Neural crest cell (in vitro differentiated cells): ENCODE measurements around the gene RAP1A. TPM values are rescaled to one million over a fixed set of nuclear protein-coding genes. Genes with fewer than 3 reads are reported as not detected.

ENCODE experiments used
- DNase-seq: peaks from one replicate; pipeline ENCODE4 v3.0.0; 2021; ENCODE audit warnings: low read depth, mixed read lengths, low spot score
- H3K27ac Mint-ChIP-seq: one replicate; pipeline ENCODE4 v1.8.0; 2021; ENCODE audit warnings: mild to moderate bottlenecking, mixed read lengths; ENCODE audit not compliant: unreplicated experiment
- H3K27me3 Mint-ChIP-seq: 2 replicates; pipeline ENCODE4 v1.8.0; 2021; ENCODE audit warnings: low read depth, mild to moderate bottlenecking, mixed read lengths
- H3K36me3 Mint-ChIP-seq: 2 replicates; pipeline ENCODE4 v1.8.0; 2021; ENCODE audit warnings: low read depth, mild to moderate bottlenecking, mixed read lengths
- H3K4me1 Mint-ChIP-seq: 2 replicates; pipeline ENCODE4 v1.8.0; 2021; ENCODE audit warnings: mixed read lengths
- H3K4me3 Mint-ChIP-seq: one replicate; pipeline ENCODE4 v1.8.0; 2021; ENCODE audit warnings: mild to moderate bottlenecking, mixed read lengths
- H3K9me3 Mint-ChIP-seq: 2 replicates; pipeline ENCODE4 v1.8.0; 2021; ENCODE audit warnings: mixed read lengths
- total RNA-seq: library from RNA; stranded (reverse); gene quantifications from 2 replicates; pipeline ENCODE4 v1.2.1, GENCODE V29; 2021
- TF ChIP-seq, protein P1 (sequence below): fragments of 200-600 bp; sonication (generic); conservative IDR thresholded peaks from 2 replicates; pipeline ENCODE4 v1.5.0; 2021; ENCODE audit warnings: antibody characterized with exemption, mild to moderate bottlenecking

RAP1A gene
- total RNA-seq, 1 donor from 2014 or later: 32.5 TPM

DNA sequence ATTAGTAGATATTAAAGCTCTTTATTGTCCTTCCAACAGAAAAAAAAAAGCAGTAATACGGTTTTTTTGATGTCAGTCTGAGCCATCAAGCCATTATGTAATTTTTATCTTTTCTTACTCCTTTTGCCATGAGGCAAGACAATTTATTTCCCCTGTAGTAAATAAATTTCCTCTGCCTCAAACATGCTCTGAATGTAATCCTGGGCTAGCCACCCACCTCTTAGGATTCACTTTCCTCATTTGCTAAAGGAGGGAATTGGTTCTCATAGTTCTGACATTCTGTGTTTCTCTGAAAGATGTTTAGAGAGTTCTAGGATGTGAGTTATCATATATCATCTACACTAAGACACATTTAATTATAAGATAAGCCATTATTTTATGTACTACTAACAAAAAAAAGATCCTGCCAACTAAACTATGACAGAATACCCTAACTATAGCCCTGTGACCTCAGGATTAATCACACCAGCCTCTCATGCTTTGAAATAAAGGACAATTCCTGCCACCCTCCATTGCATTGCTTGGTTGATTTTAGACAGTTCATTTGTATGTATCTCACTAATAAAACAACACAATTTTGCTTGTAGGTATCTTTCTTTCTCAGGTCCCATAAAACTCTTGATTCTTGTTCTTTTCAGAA is 34.0 kb upstream of the RAP1A start:
- Mint-ChIP-seq H3K9me3 (no peaks in the 10 kb centered on the region), H3K36me3 (no peaks in the 10 kb centered on the region), H3K4me3 (no peak overlapping the region), H3K27me3 (peaks cover 13% of the 10 kb centered on the region), H3K4me1 (no peaks in the 10 kb centered on the region), H3K27ac (no peak overlapping the region)
- DNase-seq: no peak
- TF ChIP-seq, protein P1, sequence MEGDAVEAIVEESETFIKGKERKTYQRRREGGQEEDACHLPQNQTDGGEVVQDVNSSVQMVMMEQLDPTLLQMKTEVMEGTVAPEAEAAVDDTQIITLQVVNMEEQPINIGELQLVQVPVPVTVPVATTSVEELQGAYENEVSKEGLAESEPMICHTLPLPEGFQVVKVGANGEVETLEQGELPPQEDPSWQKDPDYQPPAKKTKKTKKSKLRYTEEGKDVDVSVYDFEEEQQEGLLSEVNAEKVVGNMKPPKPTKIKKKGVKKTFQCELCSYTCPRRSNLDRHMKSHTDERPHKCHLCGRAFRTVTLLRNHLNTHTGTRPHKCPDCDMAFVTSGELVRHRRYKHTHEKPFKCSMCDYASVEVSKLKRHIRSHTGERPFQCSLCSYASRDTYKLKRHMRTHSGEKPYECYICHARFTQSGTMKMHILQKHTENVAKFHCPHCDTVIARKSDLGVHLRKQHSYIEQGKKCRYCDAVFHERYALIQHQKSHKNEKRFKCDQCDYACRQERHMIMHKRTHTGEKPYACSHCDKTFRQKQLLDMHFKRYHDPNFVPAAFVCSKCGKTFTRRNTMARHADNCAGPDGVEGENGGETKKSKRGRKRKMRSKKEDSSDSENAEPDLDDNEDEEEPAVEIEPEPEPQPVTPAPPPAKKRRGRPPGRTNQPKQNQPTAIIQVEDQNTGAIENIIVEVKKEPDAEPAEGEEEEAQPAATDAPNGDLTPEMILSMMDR: no peak

DNA sequence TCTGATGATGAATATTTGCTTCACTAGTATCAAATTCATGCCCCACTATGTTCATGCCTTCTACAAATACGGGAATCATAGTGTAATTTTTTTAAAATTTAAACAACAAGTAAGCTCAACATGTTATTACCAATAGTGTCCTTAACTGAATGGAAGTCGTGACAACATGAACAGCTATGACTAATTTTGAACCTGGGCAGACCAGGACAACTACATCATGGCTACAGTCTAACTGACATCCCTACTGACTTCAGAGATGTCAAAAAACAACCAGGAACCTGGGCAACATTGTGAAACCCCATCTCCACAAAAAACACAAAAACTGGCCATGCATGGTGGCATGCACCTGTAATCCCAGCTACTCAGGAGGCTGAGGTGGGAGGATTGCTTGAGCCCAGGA is 33.5 kb upstream of the RAP1A start:
- H3K27me3 Mint-ChIP-seq: peaks cover 11% of the 10 kb centered on the region
- H3K4me3 Mint-ChIP-seq: no peak overlapping the region
- no peaks in the 10 kb centered on the region for H3K9me3 Mint-ChIP-seq
- DNase-seq: no peak
- H3K27ac Mint-ChIP-seq: no peak overlapping the region
- H3K36me3 Mint-ChIP-seq: no peaks in the 10 kb centered on the region
- H3K4me1 Mint-ChIP-seq: no peaks in the 10 kb centered on the region
- TF ChIP-seq, protein P1: no peak

DNA sequence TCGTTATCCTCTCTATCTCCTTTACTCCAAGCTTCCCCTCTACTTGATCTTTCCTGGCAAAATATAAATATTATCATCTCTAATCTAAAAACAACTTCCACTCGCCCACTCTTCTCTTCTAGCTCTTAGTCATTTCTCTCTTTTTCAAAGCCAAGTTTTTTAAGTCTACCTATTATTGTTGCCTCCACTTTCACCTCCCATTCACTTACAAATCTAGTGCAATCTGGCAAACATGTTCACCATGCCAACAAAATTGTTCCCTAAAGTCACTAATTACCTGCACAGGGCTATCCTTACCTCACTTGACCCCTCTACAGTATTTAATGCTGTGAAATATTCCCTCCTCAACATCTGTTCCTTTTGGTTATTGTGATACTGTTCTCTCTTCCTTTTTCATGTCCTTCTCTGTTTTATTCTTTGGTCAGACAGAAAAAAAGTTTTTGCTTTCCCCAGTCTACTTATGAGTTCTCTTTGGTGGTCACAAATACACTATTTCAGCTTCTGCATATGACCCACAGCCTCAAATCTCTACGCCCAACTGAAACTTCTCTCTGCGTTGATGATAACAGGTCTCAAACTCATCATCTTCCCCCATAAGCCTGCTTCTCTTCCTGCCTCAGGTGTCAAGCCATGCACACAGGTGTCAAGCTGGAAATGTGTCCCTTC is 31.9 kb upstream of the RAP1A start:
- Mint-ChIP-seq H3K4me3 (no peak overlapping the region), H3K36me3 (no peaks in the 10 kb centered on the region), H3K27me3 (peaks cover 11% of the 10 kb centered on the region), H3K27ac (no peak overlapping the region), H3K4me1 (peaks cover 7% of the 10 kb centered on the region), H3K9me3 (no peaks in the 10 kb centered on the region)
- DNase-seq: no peak
- TF ChIP-seq, protein P1: no peak

DNA sequence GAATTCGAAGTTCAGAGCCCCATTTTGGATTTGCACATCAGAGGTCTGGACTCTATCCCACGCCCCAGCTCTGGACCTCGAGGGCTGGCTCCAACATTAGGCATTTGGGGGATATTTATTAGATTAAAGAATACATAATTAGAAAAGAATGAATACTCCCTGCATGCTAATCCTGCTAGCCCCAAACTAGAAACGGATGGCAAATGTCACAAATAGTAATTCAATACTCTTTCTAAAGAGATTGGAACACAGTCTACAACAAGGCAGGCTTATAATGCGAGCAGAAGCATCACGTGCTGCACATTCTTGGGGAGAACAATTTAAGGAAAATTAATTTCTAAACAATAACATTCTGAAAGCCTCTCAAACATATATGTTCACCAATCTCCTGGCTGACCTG is 27.7 kb upstream of the RAP1A start:
- Mint-ChIP-seq H3K36me3 (no peaks in the 10 kb centered on the region), H3K4me3 (no peak overlapping the region), H3K9me3 (no peaks in the 10 kb centered on the region), H3K27ac (no peak overlapping the region), H3K4me1 (peaks cover 25% of the 10 kb centered on the region), H3K27me3 (peaks cover 3% of the 10 kb centered on the region)
- no peak for DNase-seq
- TF ChIP-seq, protein P1: no peak

DNA sequence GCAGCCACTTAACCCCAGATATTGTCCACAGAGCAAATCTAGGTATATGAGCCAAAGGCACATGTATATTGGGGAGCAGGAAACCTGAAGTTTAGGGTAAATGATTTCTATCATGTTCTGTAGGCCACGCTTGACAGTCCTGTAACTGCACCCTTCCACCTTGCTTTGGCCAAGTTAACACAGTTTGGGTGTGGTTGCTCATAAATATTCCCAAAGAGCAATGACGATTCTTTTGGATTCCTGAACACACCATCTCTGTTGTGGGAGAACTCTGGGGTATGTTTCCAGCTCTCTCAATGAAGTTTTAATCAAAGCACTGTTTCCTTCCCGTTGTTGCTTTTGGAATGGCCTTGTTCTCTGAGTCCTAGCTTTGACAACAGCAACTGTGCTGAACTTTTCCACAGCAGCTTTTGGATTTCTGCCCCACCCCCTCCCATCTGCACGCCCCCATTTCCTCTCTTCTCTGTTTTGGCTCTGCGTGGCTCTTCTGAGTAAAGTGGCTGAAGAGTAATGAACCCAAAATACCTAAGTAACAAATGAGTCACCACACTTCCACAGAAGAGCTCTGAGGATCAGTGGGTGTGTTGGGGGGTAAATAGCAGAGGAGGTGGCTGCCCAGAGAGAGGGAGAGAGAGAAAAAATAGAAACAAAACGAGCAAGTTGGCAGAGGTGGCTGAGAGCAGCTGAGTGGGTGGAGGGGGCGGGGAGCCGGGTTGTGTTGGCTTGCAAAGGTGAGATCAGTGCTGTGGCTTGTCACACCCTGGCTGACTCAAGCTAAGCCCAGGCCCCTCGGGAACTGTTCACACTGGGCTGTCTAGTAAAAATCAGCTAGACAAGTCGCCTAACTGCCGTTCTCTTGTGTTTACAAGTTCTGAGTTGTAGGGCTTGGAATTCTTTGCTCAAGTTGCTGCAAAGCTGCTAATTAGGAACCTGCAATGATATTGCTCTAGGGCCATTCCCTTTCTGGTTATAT is 26.9 kb upstream of the RAP1A start:
- DNase-seq: no peak
- Mint-ChIP-seq H3K36me3 (no peaks in the 10 kb centered on the region), H3K4me3 (no peak overlapping the region), H3K9me3 (no peaks in the 10 kb centered on the region), H3K4me1 (peaks cover 25% of the 10 kb centered on the region), H3K27ac (peak overlapping the region; percentile 95), H3K27me3 (peaks cover 3% of the 10 kb centered on the region)
- TF ChIP-seq, protein P1: no peak
